Measurements from ENCODE around the gene HNF4A. TPM values are rescaled to one million over a fixed set of nuclear protein-coding genes. Genes with fewer than 3 reads are reported as not detected.

Gene HNF4A
- total RNA-seq, 4 donors from 2014 or later, result not detected

DNA sequence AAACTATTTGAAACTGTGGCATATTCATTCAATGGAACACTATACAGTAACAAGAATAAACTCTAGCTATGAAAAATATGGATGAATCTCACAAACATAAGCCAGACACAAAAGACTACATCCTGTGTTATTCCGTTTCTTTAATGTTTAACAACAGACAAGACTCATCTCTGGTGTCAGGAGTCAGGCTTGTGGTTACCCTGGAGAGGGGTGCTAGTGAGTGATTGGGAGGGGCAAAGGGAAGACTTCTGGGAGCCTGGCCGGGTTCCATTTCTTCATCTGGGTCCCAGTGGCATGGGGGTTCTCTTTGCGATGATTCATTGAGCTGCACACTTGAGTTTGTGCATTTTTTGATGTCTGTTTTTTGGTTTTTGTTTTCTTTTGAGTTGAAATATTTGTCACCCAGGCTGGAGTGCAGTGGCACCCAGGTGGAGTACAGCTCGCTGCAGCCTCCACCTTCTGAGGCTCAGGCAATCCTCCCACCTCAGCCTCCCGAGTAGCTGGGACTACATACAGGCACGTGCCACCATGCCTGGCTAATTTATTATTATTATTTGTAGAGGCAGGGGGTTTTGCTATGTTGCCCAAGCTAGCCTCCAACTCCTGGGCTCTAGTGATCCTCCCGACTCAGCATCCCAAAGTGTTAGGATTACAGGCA lies 98.9 kb downstream of the HNF4A start:
- TF ChIP-seq, protein P1, sequence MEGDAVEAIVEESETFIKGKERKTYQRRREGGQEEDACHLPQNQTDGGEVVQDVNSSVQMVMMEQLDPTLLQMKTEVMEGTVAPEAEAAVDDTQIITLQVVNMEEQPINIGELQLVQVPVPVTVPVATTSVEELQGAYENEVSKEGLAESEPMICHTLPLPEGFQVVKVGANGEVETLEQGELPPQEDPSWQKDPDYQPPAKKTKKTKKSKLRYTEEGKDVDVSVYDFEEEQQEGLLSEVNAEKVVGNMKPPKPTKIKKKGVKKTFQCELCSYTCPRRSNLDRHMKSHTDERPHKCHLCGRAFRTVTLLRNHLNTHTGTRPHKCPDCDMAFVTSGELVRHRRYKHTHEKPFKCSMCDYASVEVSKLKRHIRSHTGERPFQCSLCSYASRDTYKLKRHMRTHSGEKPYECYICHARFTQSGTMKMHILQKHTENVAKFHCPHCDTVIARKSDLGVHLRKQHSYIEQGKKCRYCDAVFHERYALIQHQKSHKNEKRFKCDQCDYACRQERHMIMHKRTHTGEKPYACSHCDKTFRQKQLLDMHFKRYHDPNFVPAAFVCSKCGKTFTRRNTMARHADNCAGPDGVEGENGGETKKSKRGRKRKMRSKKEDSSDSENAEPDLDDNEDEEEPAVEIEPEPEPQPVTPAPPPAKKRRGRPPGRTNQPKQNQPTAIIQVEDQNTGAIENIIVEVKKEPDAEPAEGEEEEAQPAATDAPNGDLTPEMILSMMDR (IDR thresholded peaks at IDR 0.05; ENCODE audit: low read depth), result no peak

DNA sequence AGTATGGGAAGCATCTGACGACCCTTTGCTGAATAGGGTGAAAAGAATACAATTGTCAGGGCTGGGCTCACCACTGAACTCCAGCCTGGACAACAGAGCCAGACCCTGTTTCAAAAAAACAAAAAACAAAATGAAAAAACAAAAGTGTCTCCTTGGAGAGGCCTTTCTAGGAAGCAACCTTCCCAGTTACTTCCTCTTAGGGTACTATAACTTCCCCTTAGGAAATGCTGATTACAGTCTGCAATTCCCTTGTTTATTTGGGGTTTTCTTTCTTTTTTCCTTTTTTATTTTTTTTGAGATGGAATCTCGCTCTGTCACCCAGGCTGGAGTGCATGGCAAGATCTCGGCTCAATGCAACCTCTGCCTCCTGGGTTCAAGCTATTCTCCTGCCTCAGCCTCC lies 99.6 kb downstream of the HNF4A start:
- TF ChIP-seq, protein P1 (IDR thresholded peaks at IDR 0.05; ENCODE audit: low read depth), result no peak

DNA sequence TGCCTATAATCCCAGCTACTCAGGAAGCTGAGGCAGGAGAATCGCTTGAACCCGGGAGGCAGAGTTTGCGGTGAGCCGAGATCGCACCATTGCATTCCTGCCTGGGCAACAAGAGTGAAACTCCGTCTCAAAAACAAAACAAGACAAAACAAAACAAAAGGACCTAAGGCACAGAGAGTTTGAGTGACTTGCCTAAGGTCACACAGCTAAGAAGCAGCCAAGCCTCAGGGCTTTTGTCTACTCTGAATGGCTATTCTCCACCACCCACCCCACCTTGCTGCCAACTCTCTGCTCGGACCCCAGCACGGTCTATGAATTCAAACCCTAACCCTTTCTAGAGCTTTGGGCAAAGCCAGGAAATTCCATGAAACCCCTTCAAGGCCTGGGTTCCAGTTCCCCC lies 101.1 kb downstream of the HNF4A start:
- TF ChIP-seq, protein P1 (IDR thresholded peaks at IDR 0.05; ENCODE audit: low read depth), result no peak

DNA sequence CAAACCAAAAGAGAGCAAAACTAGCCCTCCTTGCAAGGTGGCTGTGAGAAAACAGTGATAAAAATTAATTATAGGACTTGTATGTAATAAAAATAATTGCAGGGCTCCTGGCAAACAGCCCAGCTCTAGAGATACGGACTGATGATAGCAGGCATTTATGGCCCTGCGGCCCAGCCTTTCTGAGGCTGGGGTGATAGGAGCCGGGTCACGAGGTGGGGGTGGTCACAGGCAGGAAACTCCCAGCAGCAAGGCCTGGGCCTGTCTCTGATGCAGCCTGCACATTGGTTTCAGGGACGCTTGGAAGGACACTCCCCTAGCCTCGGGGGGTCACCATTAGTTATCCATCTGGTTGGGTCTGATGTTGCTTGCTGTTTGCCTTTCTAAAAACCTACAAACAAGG lies 101.5 kb downstream of the HNF4A start:
- TF ChIP-seq, protein P1 (IDR thresholded peaks at IDR 0.05; ENCODE audit: low read depth), result no peak

DNA sequence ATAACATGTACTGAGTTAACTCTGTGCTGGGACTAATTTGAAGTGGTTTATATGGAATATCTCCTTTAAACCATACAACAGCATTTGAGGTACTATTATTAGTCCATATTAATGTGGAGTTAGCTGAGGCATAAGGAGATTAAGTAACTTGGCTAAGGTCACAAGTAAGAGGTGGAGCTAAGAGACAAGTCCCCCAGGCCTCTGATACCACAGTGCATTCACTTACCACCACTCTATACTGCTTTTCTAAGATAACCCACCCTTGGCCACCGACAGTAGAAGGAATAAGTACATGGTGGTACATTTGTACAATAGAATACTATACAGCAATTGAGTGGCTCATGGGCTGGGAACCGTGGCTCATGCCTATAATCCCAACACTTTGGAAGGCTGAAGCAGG lies 103.8 kb downstream of the HNF4A start:
- TF ChIP-seq, protein P1 (IDR thresholded peaks at IDR 0.05; ENCODE audit: low read depth), result no peak

DNA sequence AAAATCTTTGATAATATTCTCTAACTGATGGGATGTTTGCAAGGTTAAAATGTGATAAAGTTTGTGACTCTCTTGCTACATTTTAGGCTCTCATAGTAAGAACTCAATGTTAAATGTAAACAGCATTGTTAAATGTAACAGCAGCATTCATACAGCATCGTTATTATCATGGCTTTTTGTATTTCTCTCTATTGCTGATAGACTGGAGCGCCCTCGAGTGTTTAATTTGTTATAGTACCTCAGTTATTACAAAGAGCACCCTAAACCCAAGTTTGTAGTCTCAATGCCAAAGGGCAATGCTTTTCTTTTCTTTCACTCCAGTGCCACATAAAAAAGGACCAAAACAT lies 105.3 kb downstream of the HNF4A start:
- TF ChIP-seq, protein P1 (IDR thresholded peaks at IDR 0.05; ENCODE audit: low read depth), result no peak

DNA sequence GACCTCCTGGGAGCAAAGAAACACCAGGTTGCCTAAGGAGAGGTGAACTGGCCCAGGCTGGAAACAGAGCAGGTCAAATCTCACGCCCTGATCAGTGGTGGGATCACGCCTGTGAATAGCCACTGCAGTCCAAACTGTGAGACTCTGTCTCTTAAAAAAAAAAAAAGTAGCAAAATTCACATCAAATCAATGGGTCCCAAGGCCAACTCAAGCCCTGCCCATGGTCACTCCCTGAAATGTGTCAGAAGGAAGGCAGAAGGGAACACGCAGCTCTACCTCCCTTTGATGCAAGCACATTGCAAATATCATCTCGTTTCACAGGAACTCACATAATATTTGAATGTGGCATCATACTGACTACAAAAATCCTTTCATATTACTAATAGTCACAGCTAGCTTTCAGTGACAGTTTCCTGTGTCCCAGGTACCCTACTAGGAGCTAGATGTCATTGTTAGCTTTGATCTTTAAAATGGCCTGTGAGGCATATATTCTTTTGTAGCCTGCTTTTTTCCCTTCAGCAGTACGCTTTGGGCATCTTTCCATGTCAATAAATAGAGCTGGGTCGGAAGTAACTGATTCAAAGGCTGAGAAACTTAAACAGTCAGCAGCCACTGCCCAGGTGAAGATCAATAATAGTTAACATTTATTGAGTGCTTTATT lies 105.8 kb downstream of the HNF4A start:
- TF ChIP-seq, protein P1 (IDR thresholded peaks at IDR 0.05; ENCODE audit: low read depth), result no peak

All from subcutaneous adipose tissue (tissue), 4 donors.